ENCODE results near the gene FOXD2. TPM values are rescaled to one million over a fixed set of nuclear protein-coding genes. Genes with fewer than 3 reads are reported as not detected.
A peak's percentile ranks its signal among the peaks of the same experiment; 100 is the strongest.

FOXD2 gene
- total RNA-seq (2014; rRNA removed; shearing (Covaris generic)) = 0.57 and 2.4 TPM in 2 replicates

- DNase-seq (ENCODE audit: low read depth) = peak; percentile 94
Observed at GRCh38 chr1:47437447-47438164, at the start of gene FOXD2. TSS of gene FOXD2 (plus strand) at chr1:47438044. CDS start at chr1:47438136, 92 bp downstream.

GRCh38 chr1:47388891-47389238 is 49.0 kb upstream of the FOXD2 start:
- DNase-seq (ENCODE audit: low read depth) = peak; percentile 73

GRCh38 chr1:47389731-47390130 is 48.1 kb upstream of the FOXD2 start:
- no peak for DNase-seq (ENCODE audit: low read depth)

GRCh38 chr1:47390843-47391242 is 47.0 kb upstream of the FOXD2 start:
- DNase-seq (ENCODE audit: low read depth) = no peak

- no peak for DNase-seq (ENCODE audit: low read depth)
Observed at GRCh38 chr1:47393141-47393540, 44.7 kb upstream of the FOXD2 start.

- no peak for DNase-seq (ENCODE audit: low read depth)
Observed at GRCh38 chr1:47395433-47395832, 42.4 kb upstream of the FOXD2 start.

- DNase-seq (ENCODE audit: low read depth) = no peak
Observed at GRCh38 chr1:47396671-47397196, 41.1 kb upstream of the FOXD2 start.

- DNase-seq (ENCODE audit: low read depth) = no peak
Observed at GRCh38 chr1:47399138-47399845, 38.6 kb upstream of the FOXD2 start.

GRCh38 chr1:47399846-47400155 is 38.0 kb upstream of the FOXD2 start:
- DNase-seq (ENCODE audit: low read depth) = no peak

GRCh38 chr1:47401761-47402160 is 36.1 kb upstream of the FOXD2 start:
- no peak for DNase-seq (ENCODE audit: low read depth)

GRCh38 chr1:47402591-47402990 is 35.3 kb upstream of the FOXD2 start:
- no peak for DNase-seq (ENCODE audit: low read depth)

- DNase-seq (ENCODE audit: low read depth) = no peak
Observed at GRCh38 chr1:47403321-47403910, 34.4 kb upstream of the FOXD2 start.

GRCh38 chr1:47405697-47406096 is 32.1 kb upstream of the FOXD2 start:
- DNase-seq (ENCODE audit: low read depth) = no peak

- no peak for DNase-seq (ENCODE audit: low read depth)
Observed at GRCh38 chr1:47406966-47407365, 30.9 kb upstream of the FOXD2 start.

GRCh38 chr1:47407481-47407880 is 30.4 kb upstream of the FOXD2 start:
- DNase-seq (ENCODE audit: low read depth) = no peak

- peak; percentile 92 for DNase-seq (ENCODE audit: low read depth)
Observed at GRCh38 chr1:47409311-47410067, 28.4 kb upstream of the FOXD2 start.

GRCh38 chr1:47410068-47410455 is 27.8 kb upstream of the FOXD2 start:
- DNase-seq (ENCODE audit: low read depth) = no peak

GRCh38 chr1:47411436-47411835 is 26.4 kb upstream of the FOXD2 start:
- DNase-seq (ENCODE audit: low read depth) = peak; percentile 31

GRCh38 chr1:47412437-47412836 is 25.4 kb upstream of the FOXD2 start:
- no peak for DNase-seq (ENCODE audit: low read depth)

GRCh38 chr1:47415728-47416318 is 22.0 kb upstream of the FOXD2 start, which contains the start of gene FOXE3:
TSS of gene FOXE3 (plus strand) at chr1:47416285. CDS start at chr1:47416316, 31 bp downstream.
- DNase-seq (ENCODE audit: low read depth) = no peak

- DNase-seq (ENCODE audit: low read depth) = peak; percentile 45
Observed at GRCh38 chr1:47416319-47417169, 21.3 kb upstream of the FOXD2 start.

Data from Daoy (cell line).